T1000 (cell line): ENCODE results near the gene ETV5.
"Not testable (repeated sequence)": the region's sequence is repeated elsewhere in the genome, so short reads cannot be mapped to it uniquely, and the experiment has no call there.

ENCODE experiments used
- DNase-seq: peaks from one replicate; lab custom pipeline; 2025; ENCODE audit warnings: mixed read lengths; lab: John Stamatoyannopoulos, UW

The ETV5 gene

GRCh38 chr3:186021673-186022362, 87.1 kb downstream of the ETV5 start:
- peak; percentile 24 for DNase-seq

- DNase-seq: not testable (repeated sequence)
Observed at GRCh38 chr3:186021250-186021649, 87.6 kb downstream of the ETV5 start.

- not testable (repeated sequence) for DNase-seq
Observed at GRCh38 chr3:186019288-186019687, 89.6 kb downstream of the ETV5 start.

- DNase-seq: no peak
Observed at GRCh38 chr3:186014866-186015265, 94.0 kb downstream of the ETV5 start.

- no peak for DNase-seq
Observed at GRCh38 chr3:186013312-186013711, 95.6 kb downstream of the ETV5 start.

- DNase-seq: no peak
Observed at GRCh38 chr3:186012137-186012536, 96.8 kb downstream of the ETV5 start.

- no peak for DNase-seq
Observed at GRCh38 chr3:186004671-186005070, 104.2 kb downstream of the ETV5 start.

- DNase-seq: no peak
Observed at GRCh38 chr3:186004209-186004608, 104.7 kb downstream of the ETV5 start.

GRCh38 chr3:186003610-186004009, 105.3 kb downstream of the ETV5 start:
- DNase-seq: no peak

GRCh38 chr3:186002884-186003472, 105.9 kb downstream of the ETV5 start:
- no peak for DNase-seq

- DNase-seq: no peak
Observed at GRCh38 chr3:186001842-186002241, 107.0 kb downstream of the ETV5 start.

GRCh38 chr3:185999221-185999620, 109.7 kb downstream of the ETV5 start:
- DNase-seq: no peak

GRCh38 chr3:185998136-185998535, 110.8 kb downstream of the ETV5 start:
- DNase-seq: no peak

- no peak for DNase-seq
Observed at GRCh38 chr3:185997130-185997529, 111.8 kb downstream of the ETV5 start.
